ENCODE results near the gene TFPI2.

- TF ChIP-seq, protein P1, sequence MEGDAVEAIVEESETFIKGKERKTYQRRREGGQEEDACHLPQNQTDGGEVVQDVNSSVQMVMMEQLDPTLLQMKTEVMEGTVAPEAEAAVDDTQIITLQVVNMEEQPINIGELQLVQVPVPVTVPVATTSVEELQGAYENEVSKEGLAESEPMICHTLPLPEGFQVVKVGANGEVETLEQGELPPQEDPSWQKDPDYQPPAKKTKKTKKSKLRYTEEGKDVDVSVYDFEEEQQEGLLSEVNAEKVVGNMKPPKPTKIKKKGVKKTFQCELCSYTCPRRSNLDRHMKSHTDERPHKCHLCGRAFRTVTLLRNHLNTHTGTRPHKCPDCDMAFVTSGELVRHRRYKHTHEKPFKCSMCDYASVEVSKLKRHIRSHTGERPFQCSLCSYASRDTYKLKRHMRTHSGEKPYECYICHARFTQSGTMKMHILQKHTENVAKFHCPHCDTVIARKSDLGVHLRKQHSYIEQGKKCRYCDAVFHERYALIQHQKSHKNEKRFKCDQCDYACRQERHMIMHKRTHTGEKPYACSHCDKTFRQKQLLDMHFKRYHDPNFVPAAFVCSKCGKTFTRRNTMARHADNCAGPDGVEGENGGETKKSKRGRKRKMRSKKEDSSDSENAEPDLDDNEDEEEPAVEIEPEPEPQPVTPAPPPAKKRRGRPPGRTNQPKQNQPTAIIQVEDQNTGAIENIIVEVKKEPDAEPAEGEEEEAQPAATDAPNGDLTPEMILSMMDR (IDR thresholded peaks at IDR 0.05) = no peak
- TF ChIP-seq ZFX (IDR thresholded peaks at IDR 0.05; ENCODE audit: borderline replicate concordance) = no peak
These were observed 16.5 kb downstream of the TFPI2 start for GRCh38 chr7:93873998-93874574.
